SIG-M5 treated with dmso at 0.1 percent for 504 hours (cell line): ENCODE measurements around the gene GPR42.
A peak's percentile ranks its signal among the peaks of the same experiment; 100 is the strongest.
"Not testable (repeated sequence)": the region's sequence is repeated elsewhere in the genome, so short reads cannot be mapped to it uniquely, and the experiment has no call there.

Experiments used
- DNase-seq: peaks from one replicate; lab custom pipeline; 2025; ENCODE audit not compliant: unreplicated experiment; lab: John Stamatoyannopoulos, UW

Gene GPR42

GRCh38 chr19:35346193-35347052 lies 24.4 kb upstream of the GPR42 start:
- no peak for DNase-seq

DNA sequence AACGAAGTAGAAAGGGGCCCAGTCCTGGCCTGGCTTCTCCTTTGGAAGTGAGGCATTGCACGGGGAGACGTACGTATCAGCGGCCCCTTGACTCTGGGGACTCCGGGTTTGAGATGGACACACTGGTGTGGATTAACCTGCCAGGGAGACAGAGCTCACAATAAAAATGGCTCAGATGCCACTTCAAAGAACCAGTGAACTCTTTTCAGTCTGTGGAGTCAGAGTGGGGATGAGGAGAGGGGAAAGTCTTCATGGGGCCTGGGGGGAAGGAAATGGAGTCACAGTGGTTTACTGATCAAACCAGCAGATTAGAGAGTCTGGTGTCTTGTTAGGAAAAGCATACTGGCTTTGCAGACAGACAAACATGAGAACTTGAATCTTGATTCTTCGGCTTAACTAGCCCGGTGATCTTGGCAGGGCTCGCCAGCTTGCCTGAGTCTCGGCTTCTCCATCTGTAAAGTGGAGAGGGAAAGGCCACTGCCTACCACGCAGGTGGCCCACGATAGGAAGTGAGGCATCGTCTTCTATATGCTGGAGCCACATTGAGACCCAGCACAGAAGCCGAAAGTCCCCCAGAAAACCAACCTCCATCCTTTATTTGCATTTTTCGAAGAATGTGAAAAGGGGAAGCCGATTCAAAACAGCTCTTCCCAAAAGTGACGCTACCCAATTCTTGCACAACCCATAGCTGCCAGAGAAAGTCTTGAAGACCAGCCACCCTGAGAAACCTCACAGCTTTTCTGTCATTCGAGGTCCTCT lies 23.5 kb upstream of the GPR42 start, which contains the start of gene FFAR1:
Gene FFAR1, plus strand, starts transcription at position 732 of the 759 bp plus-strand sequence. CDS start 3,650 bp downstream, outside the sequence.
- DNase-seq = peak; percentile 82

DNA sequence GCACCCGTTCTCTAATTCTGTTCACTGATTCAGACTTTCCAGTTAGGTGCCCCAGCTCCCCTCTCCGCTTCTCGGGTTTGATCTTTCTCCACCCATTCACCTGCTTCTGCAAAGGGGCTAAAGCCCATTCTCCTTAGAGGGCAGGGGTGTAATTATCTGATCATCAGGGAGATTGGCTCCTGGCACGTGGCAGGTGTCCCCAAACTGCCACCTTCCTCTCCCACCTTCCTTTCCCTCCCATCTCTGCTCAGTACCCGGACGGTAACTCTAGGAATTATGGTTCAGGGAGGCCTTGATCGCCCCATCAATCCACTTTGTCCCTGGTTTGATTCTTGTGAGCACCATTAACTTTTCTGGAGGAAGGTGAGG lies 23.0 kb upstream of the GPR42 start:
- no peak for DNase-seq

GRCh38 chr19:35348911-35349611 lies 21.8 kb upstream of the GPR42 start:
- DNase-seq = no peak

DNA sequence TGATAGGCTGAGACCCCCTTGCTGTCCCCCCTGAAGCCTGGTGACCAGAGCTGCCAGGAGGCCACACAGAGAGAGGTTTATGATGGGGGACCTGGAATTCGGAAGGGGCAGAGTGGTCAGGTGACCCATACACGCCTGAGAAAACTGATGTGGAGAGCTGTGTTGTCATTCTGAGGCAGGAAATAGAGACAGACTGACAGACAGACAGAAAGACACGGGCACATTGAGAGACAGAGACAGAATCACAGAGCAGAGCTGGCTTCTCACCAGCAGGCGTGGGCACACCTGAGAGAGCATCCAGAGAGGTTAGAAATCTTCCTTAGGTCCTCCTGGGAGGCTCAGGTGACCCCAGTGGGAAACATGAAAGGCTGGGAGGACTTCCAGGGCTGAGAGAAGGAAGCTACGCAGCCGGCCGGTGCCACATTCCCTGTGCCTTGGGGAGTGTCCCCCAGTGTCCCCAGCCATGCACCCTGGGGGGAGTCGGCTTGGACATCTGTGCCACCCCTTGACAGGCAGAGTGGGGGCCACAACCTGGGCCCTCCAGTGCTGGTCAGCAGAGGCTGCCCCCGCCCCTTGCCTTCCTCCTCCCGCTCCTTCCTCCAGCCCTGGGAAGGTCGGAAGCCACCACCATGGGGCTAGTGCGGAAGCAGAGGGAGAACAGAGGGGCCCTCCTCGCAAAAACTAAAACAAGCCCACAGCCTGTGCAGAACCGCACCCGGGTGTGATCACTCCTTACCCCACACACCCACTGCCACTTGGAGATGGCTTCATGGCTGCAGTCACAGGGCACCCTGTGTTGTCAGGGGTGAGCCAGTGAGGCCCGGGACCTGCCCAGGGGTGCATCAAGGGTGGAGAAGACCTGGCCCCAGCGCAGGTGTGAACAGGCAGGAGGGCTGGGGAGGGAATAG lies 21.0 kb upstream of the GPR42 start:
- no peak for DNase-seq

- DNase-seq = no peak
Observed at GRCh38 chr19:35350591-35350990, 20.3 kb upstream of the GPR42 start.

GRCh38 chr19:35351411-35352176 lies 19.3 kb upstream of the GPR42 start:
- no peak for DNase-seq

GRCh38 chr19:35352177-35352447 lies 18.8 kb upstream of the GPR42 start:
- no peak for DNase-seq

DNA sequence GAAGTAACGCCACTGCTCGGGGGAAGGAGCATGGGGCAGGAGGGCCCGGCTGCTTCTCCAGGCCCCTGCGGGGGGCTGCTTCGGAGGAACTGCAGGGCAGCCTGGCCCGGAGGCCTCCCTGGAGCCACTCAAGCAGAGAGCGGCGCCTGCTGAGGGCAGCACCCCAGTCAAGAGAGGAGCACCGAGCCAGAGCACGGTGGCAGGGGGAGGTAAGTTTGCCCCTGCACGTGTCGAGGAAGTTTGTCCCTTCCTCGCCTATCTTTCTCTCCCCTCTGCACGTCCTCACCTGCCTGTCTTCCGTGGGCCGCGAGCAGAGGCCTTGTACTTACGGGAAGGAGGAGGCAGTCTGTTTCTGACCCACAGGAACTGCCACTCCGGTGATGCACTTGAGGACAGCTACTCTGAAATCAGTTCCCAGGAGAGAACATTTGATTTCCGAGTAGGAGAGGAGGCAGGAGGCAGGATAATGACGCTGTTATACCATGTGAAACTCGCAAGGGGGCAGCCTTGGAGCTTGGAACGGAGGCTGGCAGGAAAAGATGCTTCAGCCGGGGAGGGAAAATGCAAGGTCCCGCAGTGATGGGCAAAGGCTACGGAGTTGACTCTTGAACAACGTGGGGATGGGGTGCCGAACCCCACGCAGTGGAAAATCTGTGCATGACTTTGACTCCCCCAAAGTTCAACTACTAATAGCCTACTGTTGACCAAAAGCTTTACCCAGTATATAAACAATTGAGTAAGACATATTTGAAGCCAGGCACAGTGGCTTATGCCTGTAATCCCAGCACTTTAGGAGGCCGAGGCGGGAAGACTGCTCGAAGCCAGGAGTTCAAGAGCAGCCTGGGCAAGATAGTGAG lies 18.2 kb upstream of the GPR42 start:
- DNase-seq = peak; percentile 69

DNA sequence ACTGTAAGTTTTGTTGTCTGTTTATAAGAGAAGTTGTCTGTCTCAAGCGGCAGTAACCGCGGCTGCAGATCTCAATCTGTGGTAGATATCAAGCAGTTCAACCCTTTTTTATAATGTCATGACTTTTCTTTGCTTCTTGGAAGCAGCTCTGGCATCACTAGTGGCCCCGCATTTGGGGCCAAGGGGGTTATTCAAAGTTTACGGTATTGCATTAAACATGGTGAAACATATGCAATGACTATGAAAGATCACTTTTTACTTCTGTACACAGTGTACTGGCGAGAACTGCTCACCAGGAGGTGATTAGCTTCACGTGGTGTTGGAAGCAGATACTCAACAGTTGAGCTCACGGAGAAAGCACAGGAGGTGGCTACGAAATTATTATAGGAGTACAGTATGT lies 17.2 kb upstream of the GPR42 start:
- DNase-seq = peak; percentile 5

DNA sequence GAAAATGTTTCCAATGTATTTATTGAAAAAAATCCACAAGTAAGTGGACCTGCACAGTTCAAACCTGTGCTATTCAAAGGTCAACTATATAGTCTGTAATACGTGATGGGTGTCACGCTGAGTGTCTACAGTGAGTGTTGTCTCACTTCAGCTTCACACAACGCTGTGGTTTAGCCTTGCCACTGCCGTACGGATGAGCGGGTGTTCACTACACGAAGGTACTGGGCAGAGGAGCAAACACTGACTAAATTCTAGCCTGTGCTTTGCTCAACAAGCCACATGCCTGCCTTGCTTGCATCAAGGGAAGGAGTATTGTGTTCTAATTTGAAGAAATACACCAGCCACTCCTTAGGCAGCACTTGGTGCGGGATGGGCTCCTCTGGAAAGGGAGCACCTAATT lies 16.0 kb upstream of the GPR42 start:
- no peak for DNase-seq

DNA sequence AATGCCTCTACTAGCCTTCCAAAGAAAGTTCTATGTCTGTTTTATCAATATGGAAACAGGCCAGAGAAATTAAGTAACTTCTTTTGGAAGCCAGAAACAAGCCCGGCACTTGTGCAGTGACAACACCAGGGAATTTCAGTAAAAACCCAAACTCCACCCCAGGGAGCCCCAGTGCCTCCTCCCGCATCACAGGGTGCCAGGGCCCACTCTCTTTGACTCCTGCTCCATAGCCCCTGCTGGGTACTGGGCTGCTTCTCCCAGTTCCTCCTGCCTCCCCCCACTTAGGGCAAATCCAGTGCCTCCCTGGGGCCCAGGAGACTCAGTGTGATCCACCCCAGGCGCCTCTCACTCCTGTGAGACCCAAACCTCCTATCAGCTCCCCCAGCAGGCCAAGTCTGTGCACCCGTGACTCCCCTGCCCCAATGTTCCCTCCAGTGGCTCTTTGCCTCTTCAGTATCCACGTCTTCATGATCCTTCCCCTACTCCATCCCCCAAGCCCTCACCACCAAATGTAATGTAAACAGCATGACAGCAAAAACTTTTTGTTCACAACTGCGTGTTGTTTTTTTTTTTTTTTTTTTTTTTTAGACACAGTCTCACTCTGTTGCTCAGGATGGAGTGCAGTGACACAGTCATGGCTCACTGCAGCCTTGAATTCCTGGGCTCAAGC lies 14.9 kb upstream of the GPR42 start:
- no peak for DNase-seq

DNA sequence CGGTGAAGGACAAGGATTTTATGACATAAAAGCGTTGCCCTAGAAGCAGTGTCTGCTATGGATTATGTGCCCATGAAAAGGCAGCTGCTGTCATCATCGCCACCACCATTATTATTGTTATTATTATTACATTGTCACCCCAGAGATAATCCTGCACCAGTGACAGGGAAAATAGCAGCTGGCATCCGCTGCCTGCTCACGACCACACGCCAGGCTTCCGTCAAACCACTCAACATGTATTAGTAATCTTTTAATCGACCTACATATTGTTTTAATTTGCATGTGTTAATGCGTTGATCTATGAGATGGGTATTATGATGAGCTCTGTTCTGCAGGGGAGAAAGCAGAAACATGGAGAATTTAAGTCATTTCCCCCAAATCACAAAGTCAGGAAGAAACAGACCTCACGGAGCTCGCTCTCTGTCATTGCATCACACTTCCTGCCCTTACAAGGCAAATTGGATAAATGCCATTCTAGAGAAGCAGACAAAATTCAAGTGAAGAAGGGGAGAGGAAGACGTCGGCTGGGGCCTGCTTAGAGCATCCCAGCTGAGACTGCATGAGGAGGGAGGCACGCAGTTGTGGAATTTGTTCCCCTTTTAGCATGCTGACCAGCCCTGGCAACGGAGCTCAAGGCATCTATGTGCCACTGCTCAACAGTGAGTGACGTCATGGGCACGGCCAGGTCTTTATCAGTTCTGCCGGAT lies 12.8 kb upstream of the GPR42 start, which contains the start of gene FFAR3:
Gene FFAR3, plus strand, starts transcription at position 594 of the 707 bp plus-strand sequence. CDS start 431 bp downstream, outside the sequence.
- DNase-seq = peak; percentile 51

DNA sequence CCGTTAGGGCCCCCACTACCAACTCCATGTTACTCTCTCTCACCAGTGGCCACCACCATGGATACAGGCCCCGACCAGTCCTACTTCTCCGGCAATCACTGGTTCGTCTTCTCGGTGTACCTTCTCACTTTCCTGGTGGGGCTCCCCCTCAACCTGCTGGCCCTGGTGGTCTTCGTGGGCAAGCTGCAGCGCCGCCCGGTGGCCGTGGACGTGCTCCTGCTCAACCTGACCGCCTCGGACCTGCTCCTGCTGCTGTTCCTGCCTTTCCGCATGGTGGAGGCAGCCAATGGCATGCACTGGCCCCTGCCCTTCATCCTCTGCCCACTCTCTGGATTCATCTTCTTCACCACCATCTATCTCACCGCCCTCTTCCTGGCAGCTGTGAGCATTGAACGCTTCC lies 12.0 kb upstream of the GPR42 start:
- not testable (repeated sequence) for DNase-seq

DNA sequence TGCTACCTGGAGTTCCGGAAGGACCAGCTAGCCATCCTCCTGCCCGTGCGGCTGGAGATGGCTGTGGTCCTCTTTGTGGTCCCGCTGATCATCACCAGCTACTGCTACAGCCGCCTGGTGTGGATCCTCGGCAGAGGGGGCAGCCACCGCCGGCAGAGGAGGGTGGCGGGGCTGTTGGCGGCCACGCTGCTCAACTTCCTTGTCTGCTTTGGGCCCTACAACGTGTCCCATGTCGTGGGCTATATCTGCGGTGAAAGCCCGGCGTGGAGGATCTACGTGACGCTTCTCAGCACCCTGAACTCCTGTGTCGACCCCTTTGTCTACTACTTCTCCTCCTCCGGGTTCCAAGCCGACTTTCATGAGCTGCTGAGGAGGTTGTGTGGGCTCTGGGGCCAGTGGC lies 11.5 kb upstream of the GPR42 start:
- DNase-seq = not testable (repeated sequence)

DNA sequence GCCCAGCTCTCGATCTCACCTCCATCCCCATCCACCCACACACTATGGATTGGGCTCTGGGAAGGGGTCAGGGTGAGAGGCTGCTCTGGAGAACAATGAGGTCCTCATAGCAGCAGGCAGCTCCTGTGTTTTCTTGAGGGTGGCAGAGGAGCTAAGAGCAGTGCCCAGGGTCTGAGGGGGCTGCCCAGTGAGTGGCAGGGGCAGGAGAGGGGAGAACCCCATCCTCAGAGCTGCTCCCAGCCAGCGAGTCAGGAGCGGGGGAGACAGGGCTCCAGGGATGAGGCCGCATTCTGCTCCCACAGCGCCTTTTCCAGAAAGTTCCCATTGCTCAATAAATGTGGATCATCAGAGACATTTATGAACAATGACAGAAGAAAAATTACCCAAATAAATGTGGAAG lies 10.8 kb upstream of the GPR42 start:
- DNase-seq = not testable (repeated sequence)

DNA sequence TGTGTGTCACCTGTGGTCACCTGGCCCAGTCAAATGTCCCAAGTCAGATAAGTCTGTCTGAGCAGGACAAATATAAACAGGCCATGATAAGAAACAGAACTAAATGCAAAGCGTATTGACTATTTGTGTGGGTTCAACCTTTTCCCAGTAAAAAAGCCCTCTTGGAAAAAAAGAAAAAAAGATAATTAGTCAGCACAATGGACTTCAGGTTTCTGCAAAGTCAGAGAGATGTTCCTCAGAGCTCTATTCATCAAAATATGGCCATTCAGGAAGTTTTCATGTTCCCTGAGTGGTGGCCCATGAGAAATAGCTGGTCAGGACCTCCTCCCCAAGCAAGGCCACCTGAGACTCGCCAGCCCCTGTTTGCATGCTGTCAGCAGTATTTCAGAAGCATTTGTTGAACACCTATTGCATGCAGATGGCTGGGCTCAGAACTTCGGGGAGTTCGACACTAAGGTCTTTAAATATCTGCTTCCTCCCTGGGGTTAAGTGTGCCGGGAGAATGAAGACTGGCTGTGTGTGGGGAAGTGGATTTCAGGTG lies 9.9 kb upstream of the GPR42 start:
- DNase-seq = no peak
